Nephron progenitor cell (in vitro differentiated cells): ENCODE measurements around the gene MS4A2.

Experiments used
- DNase-seq: peaks from one replicate; pipeline ENCODE4 v3.0.0; 2021
- H3K27ac Mint-ChIP-seq: 2 replicates; pipeline ENCODE4 v1.8.0; 2021; ENCODE audit warnings: mild to moderate bottlenecking, moderate library complexity, mixed read lengths
- H3K27me3 Mint-ChIP-seq: 2 replicates; pipeline ENCODE4 v1.8.0; 2021; ENCODE audit warnings: mild to moderate bottlenecking, low read depth, mixed read lengths; ENCODE audit not compliant: poor library complexity
- H3K36me3 Mint-ChIP-seq: 2 replicates; pipeline ENCODE4 v1.8.0; 2021; ENCODE audit warnings: low read depth, mixed read lengths
- H3K4me1 Mint-ChIP-seq: 2 replicates; pipeline ENCODE4 v1.8.0; 2021; ENCODE audit warnings: mixed read lengths
- H3K4me3 Mint-ChIP-seq: 2 replicates; pipeline ENCODE4 v1.8.0; 2021; ENCODE audit warnings: mild to moderate bottlenecking, moderate library complexity, mixed read lengths
- H3K9me3 Mint-ChIP-seq: 2 replicates; pipeline ENCODE4 v1.8.0; 2021; ENCODE audit warnings: mild to moderate bottlenecking, moderate library complexity, mixed read lengths
- TF ChIP-seq, protein P1 (sequence below): fragments of 200-600 bp; sonication (generic); IDR thresholded peaks from 2 replicates; pipeline ENCODE4 v1.5.0; 2021; ENCODE audit warnings: antibody characterized with exemption

MS4A2 gene

DNA sequence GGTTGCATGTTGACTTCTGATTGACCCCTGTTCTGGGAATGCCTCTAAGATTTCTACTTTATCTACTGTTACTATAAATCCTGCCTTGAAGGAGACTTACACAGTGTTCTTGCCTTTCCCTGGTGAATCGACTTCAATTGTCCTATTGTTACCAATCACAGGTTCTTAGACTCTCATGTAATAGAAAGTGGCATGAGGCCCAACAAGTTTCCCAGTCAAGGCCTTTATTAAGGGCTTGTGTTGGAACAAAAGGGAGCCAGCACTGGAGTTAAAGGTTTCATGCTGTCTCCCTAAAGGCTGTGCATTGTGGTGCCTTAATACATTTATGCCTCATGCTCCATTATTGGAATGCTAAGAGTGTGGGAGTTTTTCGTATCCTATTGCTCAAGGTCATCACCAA is 23.3 kb downstream of the MS4A2 start:
- H3K27ac Mint-ChIP-seq: no peak overlapping the region
- no peak for DNase-seq
- H3K4me3 Mint-ChIP-seq: no peak overlapping the region
- no peaks in the 10 kb centered on the region for H3K4me1 Mint-ChIP-seq
- H3K27me3 Mint-ChIP-seq: peaks cover 3% of the 10 kb centered on the region
- no peaks in the 10 kb centered on the region for H3K9me3 Mint-ChIP-seq
- TF ChIP-seq, protein P1, sequence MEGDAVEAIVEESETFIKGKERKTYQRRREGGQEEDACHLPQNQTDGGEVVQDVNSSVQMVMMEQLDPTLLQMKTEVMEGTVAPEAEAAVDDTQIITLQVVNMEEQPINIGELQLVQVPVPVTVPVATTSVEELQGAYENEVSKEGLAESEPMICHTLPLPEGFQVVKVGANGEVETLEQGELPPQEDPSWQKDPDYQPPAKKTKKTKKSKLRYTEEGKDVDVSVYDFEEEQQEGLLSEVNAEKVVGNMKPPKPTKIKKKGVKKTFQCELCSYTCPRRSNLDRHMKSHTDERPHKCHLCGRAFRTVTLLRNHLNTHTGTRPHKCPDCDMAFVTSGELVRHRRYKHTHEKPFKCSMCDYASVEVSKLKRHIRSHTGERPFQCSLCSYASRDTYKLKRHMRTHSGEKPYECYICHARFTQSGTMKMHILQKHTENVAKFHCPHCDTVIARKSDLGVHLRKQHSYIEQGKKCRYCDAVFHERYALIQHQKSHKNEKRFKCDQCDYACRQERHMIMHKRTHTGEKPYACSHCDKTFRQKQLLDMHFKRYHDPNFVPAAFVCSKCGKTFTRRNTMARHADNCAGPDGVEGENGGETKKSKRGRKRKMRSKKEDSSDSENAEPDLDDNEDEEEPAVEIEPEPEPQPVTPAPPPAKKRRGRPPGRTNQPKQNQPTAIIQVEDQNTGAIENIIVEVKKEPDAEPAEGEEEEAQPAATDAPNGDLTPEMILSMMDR: no peak
- H3K36me3 Mint-ChIP-seq: no peaks in the 10 kb centered on the region

DNA sequence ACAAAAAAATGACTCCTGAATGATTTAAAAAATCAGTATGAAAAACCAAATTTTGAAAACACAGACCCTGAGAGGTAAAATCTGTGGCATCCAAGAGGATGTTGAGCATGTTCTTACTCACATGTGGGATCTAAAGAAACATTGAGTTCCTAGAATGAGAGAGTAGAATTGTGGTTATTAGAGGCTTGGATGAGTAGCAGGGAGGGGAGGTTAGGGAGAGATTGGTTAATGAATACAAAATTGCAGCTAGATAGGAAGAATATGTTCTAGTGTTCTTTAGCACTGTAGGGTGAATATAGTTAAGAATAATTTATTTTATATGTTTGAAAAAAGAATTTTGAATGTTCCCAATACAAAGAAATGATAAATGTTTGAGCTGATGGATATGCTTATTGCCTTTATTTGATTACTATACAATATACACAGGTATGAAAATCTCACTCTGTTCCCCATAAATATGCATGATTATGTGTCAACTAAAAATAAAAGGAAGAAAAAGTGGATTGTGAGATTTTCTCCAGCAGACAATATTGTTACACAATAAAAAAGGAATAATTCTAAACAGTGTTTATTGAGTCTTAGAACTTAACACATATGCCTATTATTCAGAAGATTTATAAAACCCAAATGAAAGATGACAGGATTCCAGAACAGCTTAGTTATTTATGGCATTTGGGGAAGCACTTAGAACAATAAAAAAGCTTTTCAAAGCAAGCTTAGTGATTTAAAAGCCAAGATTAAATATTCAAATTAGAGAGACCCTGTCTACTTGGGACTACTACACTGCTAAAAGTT is 28.7 kb downstream of the MS4A2 start:
- Mint-ChIP-seq H3K9me3 (no peaks in the 10 kb centered on the region), H3K4me3 (no peak overlapping the region), H3K36me3 (no peaks in the 10 kb centered on the region), H3K4me1 (peaks cover 9% of the 10 kb centered on the region), H3K27me3 (no peaks in the 10 kb centered on the region), H3K27ac (no peak overlapping the region)
- no peak for DNase-seq
- TF ChIP-seq, protein P1: no peak

DNA sequence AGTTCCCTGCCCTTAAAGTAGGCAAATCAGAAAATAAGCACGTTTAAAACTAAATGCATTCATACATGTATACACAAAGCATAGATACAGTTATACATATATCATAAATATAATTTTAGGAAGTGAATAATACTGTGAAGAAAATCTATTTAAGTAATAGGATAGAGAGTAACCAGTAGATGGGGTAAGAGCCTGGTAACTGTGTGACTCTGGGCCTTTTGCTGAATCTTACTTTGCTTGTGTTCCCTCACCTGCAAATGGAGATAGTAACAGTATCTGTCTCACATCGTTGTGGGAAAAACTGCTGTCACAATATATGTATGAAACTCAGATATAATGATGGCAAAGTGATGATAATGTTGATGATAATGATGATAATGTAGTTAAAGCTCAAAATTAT is 29.9 kb downstream of the MS4A2 start:
- no peak for DNase-seq
- no peaks in the 10 kb centered on the region for H3K36me3 Mint-ChIP-seq
- no peaks in the 10 kb centered on the region for H3K27me3 Mint-ChIP-seq
- TF ChIP-seq, protein P1: no peak
- H3K27ac Mint-ChIP-seq: no peak overlapping the region
- H3K4me1 Mint-ChIP-seq: peaks cover 9% of the 10 kb centered on the region
- no peak overlapping the region for H3K4me3 Mint-ChIP-seq
- H3K9me3 Mint-ChIP-seq: no peaks in the 10 kb centered on the region

DNA sequence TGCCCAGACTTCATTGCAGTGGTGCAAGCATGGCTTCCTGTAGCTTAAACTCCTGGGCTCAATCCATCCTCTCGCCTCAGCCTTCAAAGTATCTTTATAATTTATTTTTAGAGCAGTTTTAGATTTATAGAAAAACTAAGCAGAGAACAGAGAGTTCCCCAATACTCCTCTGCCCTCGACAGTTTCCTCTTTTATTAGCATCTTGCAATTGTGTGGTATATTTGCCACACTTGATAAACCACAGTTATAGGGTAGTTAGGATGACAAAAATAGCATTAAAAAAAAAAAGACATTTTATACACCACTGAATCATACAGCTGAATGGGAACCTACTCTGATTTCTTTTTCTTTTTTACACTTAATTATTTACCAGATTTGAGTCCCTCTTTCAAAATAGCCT is 31.2 kb downstream of the MS4A2 start:
- Mint-ChIP-seq H3K9me3 (no peaks in the 10 kb centered on the region), H3K4me3 (no peak overlapping the region), H3K4me1 (peaks cover 13% of the 10 kb centered on the region), H3K27me3 (no peaks in the 10 kb centered on the region), H3K27ac (no peak overlapping the region), H3K36me3 (no peaks in the 10 kb centered on the region)
- no peak for DNase-seq
- TF ChIP-seq, protein P1: no peak

- TF ChIP-seq, protein P1: no peak
- no peaks in the 10 kb centered on the region for H3K36me3 Mint-ChIP-seq
- no peak overlapping the region for H3K4me3 Mint-ChIP-seq
- DNase-seq: peak; percentile 6
- no peak overlapping the region for H3K27ac Mint-ChIP-seq
- H3K27me3 Mint-ChIP-seq: no peaks in the 10 kb centered on the region
- no peaks in the 10 kb centered on the region for H3K9me3 Mint-ChIP-seq
- H3K4me1 Mint-ChIP-seq: peaks cover 13% of the 10 kb centered on the region
Observed at GRCh38 chr11:60121264-60121663, 32.8 kb downstream of the MS4A2 start.

- DNase-seq: no peak
- H3K4me3 Mint-ChIP-seq: no peak overlapping the region
- TF ChIP-seq, protein P1: no peak
- H3K9me3 Mint-ChIP-seq: no peaks in the 10 kb centered on the region
- H3K4me1 Mint-ChIP-seq: peaks cover 13% of the 10 kb centered on the region
- no peak overlapping the region for H3K27ac Mint-ChIP-seq
- no peaks in the 10 kb centered on the region for H3K36me3 Mint-ChIP-seq
- no peaks in the 10 kb centered on the region for H3K27me3 Mint-ChIP-seq
Observed at GRCh38 chr11:60122414-60123036, 34.1 kb downstream of the MS4A2 start.
